Measurements from ENCODE around the gene RPS6KB2.
"Not testable (repeated sequence)": the region's sequence is repeated elsewhere in the genome, so short reads cannot be mapped to it uniquely, and the experiment has no call there.

The RPS6KB2 gene

DNA sequence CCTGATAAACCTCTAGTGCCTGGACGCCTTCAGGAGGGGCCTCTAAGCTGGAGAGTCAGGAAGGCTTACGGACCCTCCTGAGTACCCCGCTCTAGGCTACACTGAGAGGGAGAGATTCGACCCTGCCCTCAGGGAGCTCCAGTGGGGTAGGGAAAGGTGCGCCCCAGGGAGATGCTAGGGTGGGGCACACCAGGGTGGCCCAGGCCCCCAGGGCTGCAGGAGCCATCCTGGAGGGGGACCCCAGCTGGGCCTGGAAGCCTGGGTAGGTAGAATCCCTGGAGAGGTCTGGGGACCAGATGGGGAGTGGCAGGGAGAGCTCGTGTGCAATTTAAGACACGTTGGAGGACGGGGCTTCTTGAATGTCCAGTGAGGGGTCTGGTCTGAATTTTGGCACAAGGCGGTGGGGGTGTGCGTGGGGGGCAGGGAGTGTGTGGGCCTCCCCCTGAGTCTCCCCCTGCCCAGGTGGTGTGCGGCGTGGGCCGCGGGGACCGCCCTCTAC lies 8.1 kb upstream of the RPS6KB2 start:
- Histone ChIP-seq H3K27me3 (ENCODE audit: control insufficient read depth, insufficient read depth, low read length, poor library complexity, severe bottlenecking) (peaks cover 36% of the 10 kb centered on the region), H3K27ac (ENCODE audit: insufficient read depth, low read depth, low read length, poor library complexity, severe bottlenecking) (no peak overlapping the region), H3K4me3 (ENCODE audit: insufficient read depth, low read depth, low read length) (peak overlapping the region; percentile 43), H3K4me1 (ENCODE audit: control insufficient read depth, insufficient read depth, low read length) (peaks cover 5% of the 10 kb centered on the region), H3K36me3 (ENCODE audit: control insufficient read depth, insufficient read depth, low read length) (no peaks in the 10 kb centered on the region), H3K9me3 (ENCODE audit: control insufficient read depth, low read length) (no peaks in the 10 kb centered on the region)
- WGBS, 2 experiments, result 44 to 45% methylated on average over 15 of the region's 15 CpGs

DNA sequence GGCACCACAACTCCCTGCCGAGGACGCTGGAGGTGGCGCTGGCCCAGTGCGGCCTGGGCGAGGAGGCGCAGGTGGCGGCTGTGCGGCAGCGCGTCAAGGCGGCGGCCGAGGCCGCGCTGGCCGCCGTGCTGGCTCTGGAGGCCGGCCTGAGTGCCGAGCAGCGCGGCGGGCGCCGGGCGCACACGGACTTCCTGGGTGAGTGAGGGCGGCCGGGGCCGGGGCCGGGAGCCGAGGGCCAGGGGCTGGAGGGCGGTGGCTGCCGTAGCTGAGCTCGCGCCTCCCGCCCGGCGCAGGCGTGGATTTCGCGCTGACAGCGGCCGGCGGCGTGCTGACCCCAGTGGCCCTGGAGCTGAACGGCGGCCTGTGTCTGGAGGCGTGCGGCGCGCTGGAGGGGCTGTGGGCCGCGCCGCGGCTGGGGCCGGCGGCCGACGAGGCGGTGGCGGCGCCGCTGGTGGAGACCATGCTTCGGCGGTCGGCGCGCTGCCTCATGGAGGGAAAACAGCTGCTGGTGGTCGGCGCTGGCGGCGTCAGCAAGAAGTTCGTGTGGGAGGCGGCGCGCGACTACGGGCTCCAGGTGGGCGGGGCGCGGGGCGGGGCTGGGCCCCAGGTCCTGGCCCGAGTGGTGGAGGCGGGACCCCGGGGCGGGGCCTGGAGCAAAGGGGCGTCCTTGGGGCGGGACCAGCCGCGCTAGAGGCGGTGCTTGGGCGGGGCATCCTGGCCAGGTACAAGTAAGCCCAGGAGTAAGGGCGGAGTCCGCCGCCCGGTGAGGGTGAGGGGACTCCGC lies 7.5 kb upstream of the RPS6KB2 start:
- Histone ChIP-seq H3K9me3 (ENCODE audit: control insufficient read depth, low read length) (no peaks in the 10 kb centered on the region), H3K4me3 (ENCODE audit: insufficient read depth, low read depth, low read length) (peak overlapping the region; percentile 43), H3K36me3 (ENCODE audit: control insufficient read depth, insufficient read depth, low read length) (no peaks in the 10 kb centered on the region), H3K4me1 (ENCODE audit: control insufficient read depth, insufficient read depth, low read length) (peaks cover 5% of the 10 kb centered on the region), H3K27me3 (ENCODE audit: control insufficient read depth, insufficient read depth, low read length, poor library complexity, severe bottlenecking) (peaks cover 30% of the 10 kb centered on the region), H3K27ac (ENCODE audit: insufficient read depth, low read depth, low read length, poor library complexity, severe bottlenecking) (no peak overlapping the region)
- WGBS, 2 experiments, result 1% methylated on average over 97 of the region's 97 CpGs

DNA sequence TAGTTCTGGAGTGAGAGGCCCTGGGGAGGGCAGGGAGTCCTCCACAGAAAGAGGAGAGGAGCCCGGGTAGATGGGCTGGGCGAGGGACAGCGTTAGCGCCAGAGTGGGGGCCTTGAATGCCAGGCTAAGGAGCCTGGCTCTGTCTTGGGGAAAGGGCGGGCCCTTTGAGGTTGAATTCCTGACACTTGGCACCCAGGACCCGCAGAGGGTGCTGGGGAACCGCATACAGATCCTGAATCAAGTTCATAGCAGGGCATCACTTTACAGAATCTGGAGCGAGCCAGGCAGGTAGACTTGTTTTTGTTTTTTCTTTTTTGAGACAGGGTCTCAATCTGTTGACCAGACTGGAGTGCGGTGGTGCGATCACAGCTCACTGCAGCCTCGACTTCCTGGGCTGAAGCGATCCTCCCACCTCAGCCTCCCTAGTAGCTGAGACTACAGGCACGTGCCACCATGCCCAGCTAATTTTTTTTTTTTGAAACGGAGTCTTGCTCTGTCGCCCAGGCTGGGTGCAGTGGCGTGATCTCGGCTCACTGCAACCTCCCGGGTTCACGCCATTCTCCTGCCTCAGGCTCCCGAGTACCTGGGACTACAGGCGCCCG lies 6.8 kb upstream of the RPS6KB2 start:
- Histone ChIP-seq H3K27ac (ENCODE audit: insufficient read depth, low read depth, low read length, poor library complexity, severe bottlenecking) (no peak overlapping the region), H3K4me1 (ENCODE audit: control insufficient read depth, insufficient read depth, low read length) (peaks cover 5% of the 10 kb centered on the region), H3K27me3 (ENCODE audit: control insufficient read depth, insufficient read depth, low read length, poor library complexity, severe bottlenecking) (peaks cover 23% of the 10 kb centered on the region), H3K36me3 (ENCODE audit: control insufficient read depth, insufficient read depth, low read length) (no peaks in the 10 kb centered on the region), H3K4me3 (ENCODE audit: insufficient read depth, low read depth, low read length) (no peak overlapping the region), H3K9me3 (ENCODE audit: control insufficient read depth, low read length) (no peaks in the 10 kb centered on the region)
- WGBS, 2 experiments, result 78% methylated on average over 22 of the region's 22 CpGs

DNA sequence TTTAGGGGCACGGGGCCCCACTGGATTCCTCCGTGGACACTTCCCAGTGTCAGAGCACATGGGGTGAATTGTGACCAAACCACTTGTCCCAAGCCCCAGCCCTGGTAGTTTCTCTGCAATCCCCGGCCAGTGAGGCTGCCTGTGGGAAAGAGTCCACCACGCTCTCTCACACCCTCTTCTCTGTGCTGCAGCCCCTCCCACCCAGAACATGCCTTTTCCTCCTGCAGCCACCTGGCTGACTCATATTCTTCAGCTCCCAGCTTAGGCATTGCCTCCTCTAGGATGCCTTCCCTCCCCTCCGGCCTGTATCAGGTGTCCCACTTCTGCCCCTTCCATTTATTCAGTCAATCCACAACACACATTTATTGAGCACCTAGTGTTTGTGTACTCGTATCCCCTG lies 5.4 kb upstream of the RPS6KB2 start:
- Histone ChIP-seq H3K36me3 (ENCODE audit: control insufficient read depth, insufficient read depth, low read length) (no peaks in the 10 kb centered on the region), H3K4me3 (ENCODE audit: insufficient read depth, low read depth, low read length) (no peak overlapping the region), H3K4me1 (ENCODE audit: control insufficient read depth, insufficient read depth, low read length) (peaks cover 5% of the 10 kb centered on the region), H3K27me3 (ENCODE audit: control insufficient read depth, insufficient read depth, low read length, poor library complexity, severe bottlenecking) (peaks cover 20% of the 10 kb centered on the region), H3K27ac (ENCODE audit: insufficient read depth, low read depth, low read length, poor library complexity, severe bottlenecking) (no peak overlapping the region), H3K9me3 (ENCODE audit: control insufficient read depth, low read length) (no peaks in the 10 kb centered on the region)
- 74 to 81% methylated on average over 6 of the region's 6 CpGs for WGBS, 2 experiments

DNA sequence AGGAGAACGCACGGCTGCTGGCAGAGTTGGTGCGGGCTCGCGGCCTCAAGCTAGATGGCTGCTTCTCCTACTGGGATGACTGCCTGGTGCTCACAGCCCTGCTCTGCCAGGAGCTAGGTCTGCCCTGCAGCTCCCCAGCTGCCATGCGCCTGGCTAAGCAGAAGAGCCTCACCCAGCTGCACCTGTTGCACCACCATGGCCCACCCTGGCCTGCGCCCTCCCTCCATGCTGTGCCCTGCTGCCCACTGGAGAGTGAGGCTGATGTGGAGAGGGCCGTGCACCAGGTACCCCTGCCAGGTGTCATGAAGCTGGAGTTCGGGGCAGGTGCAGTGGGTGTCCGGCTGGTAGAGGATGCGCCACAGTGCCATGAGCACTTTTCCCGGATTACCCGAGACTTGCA lies 4.8 kb upstream of the RPS6KB2 start:
- Histone ChIP-seq H3K27me3 (ENCODE audit: control insufficient read depth, insufficient read depth, low read length, poor library complexity, severe bottlenecking) (peaks cover 19% of the 10 kb centered on the region), H3K4me3 (ENCODE audit: insufficient read depth, low read depth, low read length) (no peak overlapping the region), H3K9me3 (ENCODE audit: control insufficient read depth, low read length) (no peaks in the 10 kb centered on the region), H3K27ac (ENCODE audit: insufficient read depth, low read depth, low read length, poor library complexity, severe bottlenecking) (no peak overlapping the region), H3K36me3 (ENCODE audit: control insufficient read depth, insufficient read depth, low read length) (no peaks in the 10 kb centered on the region), H3K4me1 (ENCODE audit: control insufficient read depth, insufficient read depth, low read length) (peaks cover 5% of the 10 kb centered on the region)
- 96% methylated on average over 13 of the region's 13 CpGs for WGBS, 2 experiments

DNA sequence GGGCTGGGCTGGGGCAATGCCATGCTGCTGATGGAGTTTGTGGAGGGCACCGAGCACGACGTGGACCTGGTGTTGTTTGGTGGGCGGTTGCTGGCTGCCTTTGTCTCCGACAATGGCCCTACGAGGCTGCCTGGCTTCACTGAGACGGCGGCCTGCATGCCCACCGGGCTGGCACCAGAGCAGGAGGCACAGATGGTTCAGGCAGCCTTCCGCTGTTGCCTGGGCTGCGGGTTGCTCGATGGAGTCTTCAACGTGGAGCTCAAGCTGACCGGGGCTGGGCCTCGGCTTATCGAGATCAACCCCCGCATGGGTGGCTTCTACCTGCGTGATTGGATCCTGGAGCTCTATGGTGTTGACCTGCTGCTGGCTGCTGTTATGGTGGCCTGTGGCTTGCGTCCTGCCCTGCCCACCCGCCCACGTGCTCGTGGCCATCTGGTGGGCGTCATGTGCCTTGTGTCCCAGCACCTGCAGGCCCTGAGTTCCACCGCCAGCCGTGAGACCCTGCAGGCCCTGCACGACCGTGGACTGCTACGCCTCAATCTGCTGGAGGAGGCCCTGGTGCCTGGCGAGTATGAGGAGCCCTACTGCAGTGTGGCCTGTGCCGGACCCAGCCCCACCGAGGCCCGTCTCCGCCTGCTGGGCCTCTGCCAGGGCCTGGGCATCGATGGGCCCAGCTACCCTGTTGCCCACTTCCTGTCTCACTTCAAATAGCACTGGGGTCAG lies 4.2 kb upstream of the RPS6KB2 start:
- H3K9me3 ChIP-seq (ENCODE audit: control insufficient read depth, low read length), result no peaks in the 10 kb centered on the region
- H3K27ac ChIP-seq (ENCODE audit: insufficient read depth, low read depth, low read length, poor library complexity, severe bottlenecking), result no peak overlapping the region
- H3K4me3 ChIP-seq (ENCODE audit: insufficient read depth, low read depth, low read length), result no peak overlapping the region
- peaks cover 8% of the 10 kb centered on the region for H3K4me1 ChIP-seq (ENCODE audit: control insufficient read depth, insufficient read depth, low read length)
- H3K36me3 ChIP-seq (ENCODE audit: control insufficient read depth, insufficient read depth, low read length), result no peaks in the 10 kb centered on the region
- WGBS, 2 experiments, result 92 to 93% methylated on average over 34 of the region's 34 CpGs
- H3K27me3 ChIP-seq (ENCODE audit: control insufficient read depth, insufficient read depth, low read length, poor library complexity, severe bottlenecking), result peaks cover 16% of the 10 kb centered on the region

DNA sequence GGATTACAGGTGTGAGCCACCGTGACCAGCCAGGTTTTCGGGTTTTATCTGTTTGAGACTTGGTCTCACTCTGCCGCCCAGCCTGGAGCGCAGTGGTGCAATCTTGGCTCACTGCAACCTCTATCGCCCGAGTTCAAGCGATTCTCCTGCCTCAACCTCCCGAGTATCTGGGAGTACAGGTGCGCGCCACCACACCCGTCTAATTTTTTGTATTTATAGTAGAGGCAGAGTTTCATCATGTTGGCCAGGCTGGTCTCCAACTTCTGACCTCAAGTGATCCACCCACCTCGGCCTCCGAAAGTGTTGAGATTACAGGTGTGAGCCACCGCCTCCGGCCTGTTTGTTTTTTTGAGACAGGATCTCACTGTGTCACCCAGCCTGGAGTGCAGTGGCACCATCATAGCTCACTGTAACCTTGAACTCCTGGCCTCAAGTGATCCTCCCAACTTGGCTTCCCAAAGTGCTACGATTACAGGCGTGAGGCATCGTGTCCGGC lies 882 bp upstream of the RPS6KB2 start:
- not testable (repeated sequence) for H3K27me3 ChIP-seq (ENCODE audit: control insufficient read depth, insufficient read depth, low read length, poor library complexity, severe bottlenecking); H3K9me3 ChIP-seq (ENCODE audit: control insufficient read depth, low read length); H3K36me3 ChIP-seq (ENCODE audit: control insufficient read depth, insufficient read depth, low read length); H3K27ac ChIP-seq (ENCODE audit: insufficient read depth, low read depth, low read length, poor library complexity, severe bottlenecking); H3K4me1 ChIP-seq (ENCODE audit: control insufficient read depth, insufficient read depth, low read length)
- WGBS, 2 experiments, result 94% methylated on average over 19 of the region's 19 CpGs
- H3K4me3 ChIP-seq (ENCODE audit: insufficient read depth, low read depth, low read length), result peak overlapping the region; percentile 66

DNA sequence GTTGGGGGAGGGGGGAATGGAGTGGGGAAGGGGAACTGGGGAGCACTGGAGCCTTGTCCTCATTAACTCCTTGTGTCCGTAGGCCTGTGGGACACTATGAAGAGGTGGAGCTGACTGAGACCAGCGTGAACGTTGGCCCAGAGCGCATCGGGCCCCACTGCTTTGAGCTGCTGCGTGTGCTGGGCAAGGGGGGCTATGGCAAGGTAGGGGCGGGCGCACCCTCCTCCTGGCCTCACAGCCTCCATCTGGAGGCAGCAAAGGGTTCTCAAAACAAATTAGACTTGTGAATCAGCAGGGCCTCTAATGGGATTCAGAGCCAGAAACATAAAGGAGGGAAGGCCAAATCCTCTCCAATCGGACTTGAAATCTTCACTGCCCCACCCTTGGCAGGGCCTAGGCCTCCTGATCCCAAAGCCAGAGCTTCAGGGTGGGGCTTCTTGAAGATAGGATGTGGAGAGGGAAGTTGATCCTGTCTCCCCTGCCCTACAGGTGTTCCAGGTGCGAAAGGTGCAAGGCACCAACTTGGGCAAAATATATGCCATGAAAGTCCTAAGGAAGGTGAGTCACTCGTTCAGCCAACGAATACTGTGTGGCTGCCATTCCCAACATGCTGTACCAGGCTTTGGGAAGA lies 859 bp downstream of the RPS6KB2 start:
- H3K9me3 ChIP-seq (ENCODE audit: control insufficient read depth, low read length), result no peaks in the 10 kb centered on the region
- peaks cover 4% of the 10 kb centered on the region for H3K36me3 ChIP-seq (ENCODE audit: control insufficient read depth, insufficient read depth, low read length)
- WGBS, 2 experiments, result 66% methylated on average over 12 of the region's 12 CpGs
- H3K27me3 ChIP-seq (ENCODE audit: control insufficient read depth, insufficient read depth, low read length, poor library complexity, severe bottlenecking), result no peaks in the 10 kb centered on the region
- H3K27ac ChIP-seq (ENCODE audit: insufficient read depth, low read depth, low read length, poor library complexity, severe bottlenecking), result no peak overlapping the region
- H3K4me1 ChIP-seq (ENCODE audit: control insufficient read depth, insufficient read depth, low read length), result peaks cover 7% of the 10 kb centered on the region
- peak overlapping the region; percentile 66 for H3K4me3 ChIP-seq (ENCODE audit: insufficient read depth, low read depth, low read length)

DNA sequence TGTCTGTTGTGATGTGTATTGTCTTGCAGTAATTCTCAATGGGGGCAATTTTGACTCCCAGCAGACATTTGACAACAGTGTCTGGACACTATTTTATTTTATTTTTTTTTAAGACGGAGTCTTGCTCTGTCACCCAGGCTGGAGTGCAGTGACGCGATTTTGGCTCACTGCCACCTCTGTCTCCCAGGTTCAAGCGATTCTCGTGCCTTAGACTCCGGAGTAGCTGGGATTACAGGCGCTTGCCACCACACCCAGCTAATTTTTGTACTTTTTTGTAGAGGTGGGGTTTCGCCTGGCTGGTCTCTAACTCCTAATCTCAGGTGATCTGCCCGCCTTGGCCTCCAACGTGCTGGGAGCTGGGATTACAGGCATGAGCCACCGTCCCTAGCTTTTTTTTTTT lies 1.4 kb downstream of the RPS6KB2 start:
- Histone ChIP-seq H3K27ac (ENCODE audit: insufficient read depth, low read depth, low read length, poor library complexity, severe bottlenecking) (no peak overlapping the region), H3K27me3 (ENCODE audit: control insufficient read depth, insufficient read depth, low read length, poor library complexity, severe bottlenecking) (no peaks in the 10 kb centered on the region), H3K4me1 (ENCODE audit: control insufficient read depth, insufficient read depth, low read length) (peaks cover 7% of the 10 kb centered on the region), H3K4me3 (ENCODE audit: insufficient read depth, low read depth, low read length) (no peak overlapping the region), H3K9me3 (ENCODE audit: control insufficient read depth, low read length) (no peaks in the 10 kb centered on the region), H3K36me3 (ENCODE audit: control insufficient read depth, insufficient read depth, low read length) (peaks cover 4% of the 10 kb centered on the region)
- 93 to 96% methylated on average over 11 of the region's 11 CpGs for WGBS, 2 experiments

Measured in ectodermal cell (in vitro differentiated cells).